Nephron progenitor cell (in vitro differentiated cells): ENCODE results near the gene ZNF394.

Source experiments
- DNase-seq: peaks from one replicate; pipeline ENCODE4 v3.0.0; 2021
- H3K27ac Mint-ChIP-seq: 2 replicates; pipeline ENCODE4 v1.8.0; 2021; ENCODE audit warnings: mild to moderate bottlenecking, moderate library complexity, mixed read lengths
- H3K27me3 Mint-ChIP-seq: 2 replicates; pipeline ENCODE4 v1.8.0; 2021; ENCODE audit warnings: mild to moderate bottlenecking, low read depth, mixed read lengths; ENCODE audit not compliant: poor library complexity
- H3K36me3 Mint-ChIP-seq: 2 replicates; pipeline ENCODE4 v1.8.0; 2021; ENCODE audit warnings: low read depth, mixed read lengths
- H3K4me1 Mint-ChIP-seq: 2 replicates; pipeline ENCODE4 v1.8.0; 2021; ENCODE audit warnings: mixed read lengths
- H3K4me3 Mint-ChIP-seq: 2 replicates; pipeline ENCODE4 v1.8.0; 2021; ENCODE audit warnings: mild to moderate bottlenecking, moderate library complexity, mixed read lengths
- H3K9me3 Mint-ChIP-seq: 2 replicates; pipeline ENCODE4 v1.8.0; 2021; ENCODE audit warnings: mild to moderate bottlenecking, moderate library complexity, mixed read lengths
- CTCF ChIP-seq: fragments of 200-600 bp; sonication (generic); IDR thresholded peaks from 2 replicates; pipeline ENCODE4 v1.5.0; 2021; ENCODE audit warnings: antibody characterized with exemption

The ZNF394 gene

GRCh38 chr7:99540542-99540941, 40.5 kb upstream of the ZNF394 start:
- H3K4me1 Mint-ChIP-seq = no peaks in the 10 kb centered on the region
- no peak for TF ChIP-seq CTCF
- peaks cover 100% of the 10 kb centered on the region for H3K9me3 Mint-ChIP-seq
- no peak for DNase-seq
- H3K4me3 Mint-ChIP-seq = no peak overlapping the region
- no peak overlapping the region for H3K27ac Mint-ChIP-seq
- peaks cover 72% of the 10 kb centered on the region for H3K36me3 Mint-ChIP-seq
- peaks cover 14% of the 10 kb centered on the region for H3K27me3 Mint-ChIP-seq

GRCh38 chr7:99539213-99539811, 39.2 kb upstream of the ZNF394 start:
- Mint-ChIP-seq H3K9me3 (peaks cover 98% of the 10 kb centered on the region), H3K36me3 (peaks cover 66% of the 10 kb centered on the region), H3K4me1 (no peaks in the 10 kb centered on the region), H3K27me3 (peaks cover 14% of the 10 kb centered on the region), H3K4me3 (no peak overlapping the region), H3K27ac (no peak overlapping the region)
- DNase-seq = no peak
- TF ChIP-seq CTCF = no peak

GRCh38 chr7:99535667-99536066, 35.6 kb upstream of the ZNF394 start:
- peaks cover 98% of the 10 kb centered on the region for H3K9me3 Mint-ChIP-seq
- peaks cover 68% of the 10 kb centered on the region for H3K36me3 Mint-ChIP-seq

GRCh38 chr7:99531354-99531765, 31.3 kb upstream of the ZNF394 start:
- peaks cover 7% of the 10 kb centered on the region for H3K27me3 Mint-ChIP-seq
- no peaks in the 10 kb centered on the region for H3K4me1 Mint-ChIP-seq
- no peak for DNase-seq
- peaks cover 90% of the 10 kb centered on the region for H3K36me3 Mint-ChIP-seq
- H3K4me3 Mint-ChIP-seq = no peak overlapping the region
- TF ChIP-seq CTCF = no peak
- H3K27ac Mint-ChIP-seq = no peak overlapping the region
- H3K9me3 Mint-ChIP-seq = peaks cover 95% of the 10 kb centered on the region

More at GRCh38 chr7:99535667-99536066, 35.6 kb upstream of the ZNF394 start:
- H3K4me3 Mint-ChIP-seq = no peak overlapping the region
- H3K27ac Mint-ChIP-seq = no peak overlapping the region
- no peak for DNase-seq
- peaks cover 4% of the 10 kb centered on the region for H3K27me3 Mint-ChIP-seq
- no peaks in the 10 kb centered on the region for H3K4me1 Mint-ChIP-seq
- TF ChIP-seq CTCF = no peak

GRCh38 chr7:99525713-99526440, 25.8 kb upstream of the ZNF394 start:
- Mint-ChIP-seq H3K27me3 (peaks cover 3% of the 10 kb centered on the region), H3K27ac (peak overlapping the region; percentile 15), H3K4me1 (no peaks in the 10 kb centered on the region), H3K36me3 (peaks cover 88% of the 10 kb centered on the region), H3K9me3 (peaks cover 49% of the 10 kb centered on the region), H3K4me3 (no peak overlapping the region)
- no peak for TF ChIP-seq CTCF
- DNase-seq = no peak

GRCh38 chr7:99521399-99521798, 21.3 kb upstream of the ZNF394 start:
- Mint-ChIP-seq H3K27me3 (peaks cover 3% of the 10 kb centered on the region), H3K4me1 (no peaks in the 10 kb centered on the region), H3K9me3 (peaks cover 8% of the 10 kb centered on the region), H3K27ac (no peak overlapping the region), H3K4me3 (no peak overlapping the region), H3K36me3 (peaks cover 72% of the 10 kb centered on the region)
- no peak for TF ChIP-seq CTCF
- no peak for DNase-seq
